Kidney tubule cell (primary cell): ENCODE data around the gene PRSS36.
"Not testable (repeated sequence)": the region's sequence is repeated elsewhere in the genome, so short reads cannot be mapped to it uniquely, and the experiment has no call there.

Experiments used
- DNase-seq: peaks from one replicate; pipeline ENCODE4 v3.0.0-alpha.2; 2018; ENCODE audit warnings: low spot score

The PRSS36 gene

DNA sequence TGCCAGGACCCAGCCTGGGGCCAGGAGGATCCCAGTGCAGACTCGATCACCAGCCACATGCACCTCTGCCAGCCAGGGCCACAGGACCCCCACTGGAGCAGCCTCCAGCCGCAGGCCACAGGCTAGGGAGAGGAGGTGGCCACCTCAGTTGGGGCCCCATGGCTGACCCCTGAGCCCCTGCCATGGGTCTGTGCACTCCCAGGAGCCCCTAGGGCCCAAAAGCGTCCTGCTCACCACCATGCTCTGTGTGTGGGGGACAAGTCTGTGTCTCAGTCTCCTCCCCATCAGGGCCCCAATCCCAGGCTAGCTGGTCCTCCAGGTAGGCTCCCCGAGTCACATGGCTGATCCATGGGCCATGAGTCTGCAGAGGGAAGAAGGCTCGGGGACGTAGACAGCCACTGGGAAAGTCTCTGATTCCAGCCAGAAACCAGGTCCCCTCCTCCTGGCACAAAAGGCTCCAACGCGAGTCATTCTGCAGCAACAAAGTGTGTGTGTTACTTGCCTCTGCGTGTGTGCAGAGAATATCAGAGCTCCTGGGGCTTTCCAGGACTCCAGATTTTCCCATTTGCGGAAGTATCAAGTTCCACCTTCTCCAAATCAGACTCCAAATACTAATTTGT lies 8.3 kb downstream of the PRSS36 start:
- no peak for DNase-seq

DNA sequence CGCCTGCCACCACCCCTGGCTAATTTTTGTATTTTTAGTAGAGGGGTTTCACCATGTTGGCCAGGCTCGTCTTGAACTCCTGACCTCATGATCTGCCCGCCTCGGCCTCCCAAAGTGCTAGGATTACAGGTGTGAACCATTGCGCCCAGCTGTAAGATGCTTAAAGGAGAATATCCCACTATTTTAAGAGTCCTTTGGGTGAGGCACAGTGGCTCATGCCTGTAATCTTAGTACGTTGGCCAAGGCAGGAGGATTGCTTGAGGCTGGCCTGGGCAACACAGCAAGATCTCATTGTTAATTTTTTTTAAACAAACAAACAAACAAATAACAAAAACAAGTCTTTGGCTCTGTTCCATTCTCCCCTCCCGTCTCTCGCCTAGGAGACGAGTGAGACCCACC lies 8.8 kb downstream of the PRSS36 start:
- not testable (repeated sequence) for DNase-seq

DNA sequence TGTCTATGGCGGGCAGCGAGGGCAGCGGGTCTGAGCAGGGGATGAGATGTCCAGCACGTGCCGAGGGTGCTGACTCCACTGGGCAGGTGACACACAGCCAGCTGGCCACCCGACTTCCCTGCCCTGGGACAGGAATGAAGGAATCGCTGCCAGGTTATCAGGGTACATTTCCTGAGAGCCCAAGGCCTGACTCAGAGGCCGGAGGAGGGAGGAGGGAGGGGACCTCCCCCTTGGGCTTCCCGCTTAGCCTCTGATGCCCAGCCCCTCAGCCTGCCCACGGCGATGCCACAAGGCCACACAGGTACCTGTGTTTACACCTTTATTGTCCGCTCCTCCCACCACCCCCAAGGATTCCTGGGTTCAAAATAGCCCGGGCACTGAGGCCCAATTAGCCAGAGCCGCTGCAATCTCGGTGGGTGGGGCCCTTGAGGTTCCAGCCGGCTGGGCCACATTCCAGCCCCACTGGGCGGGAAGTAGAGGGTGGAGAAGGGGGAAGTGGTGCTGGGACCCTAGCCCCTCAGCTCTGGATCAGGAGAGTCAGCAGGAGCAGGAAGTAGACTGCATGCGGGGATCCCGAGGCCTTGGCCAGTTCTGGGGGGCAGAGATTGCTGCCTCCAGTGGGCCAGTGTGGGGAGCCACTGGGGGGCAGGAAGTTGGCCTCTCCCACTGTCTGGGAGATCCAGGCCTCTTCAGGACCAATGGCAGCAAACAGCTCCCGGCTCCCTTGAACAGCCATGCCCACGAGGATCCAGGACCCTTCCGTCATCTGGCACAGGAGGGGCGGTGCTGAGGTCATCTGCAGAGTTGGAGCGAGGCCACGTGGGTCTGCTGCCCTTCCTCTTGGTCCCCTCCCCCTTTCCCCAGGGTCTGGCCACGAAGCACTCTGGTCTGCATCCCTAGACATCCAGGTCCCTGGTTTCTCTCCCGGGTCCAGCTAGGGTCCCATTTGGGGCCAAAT lies 11.0 kb downstream of the PRSS36 start:
- DNase-seq: peak; percentile 94

DNA sequence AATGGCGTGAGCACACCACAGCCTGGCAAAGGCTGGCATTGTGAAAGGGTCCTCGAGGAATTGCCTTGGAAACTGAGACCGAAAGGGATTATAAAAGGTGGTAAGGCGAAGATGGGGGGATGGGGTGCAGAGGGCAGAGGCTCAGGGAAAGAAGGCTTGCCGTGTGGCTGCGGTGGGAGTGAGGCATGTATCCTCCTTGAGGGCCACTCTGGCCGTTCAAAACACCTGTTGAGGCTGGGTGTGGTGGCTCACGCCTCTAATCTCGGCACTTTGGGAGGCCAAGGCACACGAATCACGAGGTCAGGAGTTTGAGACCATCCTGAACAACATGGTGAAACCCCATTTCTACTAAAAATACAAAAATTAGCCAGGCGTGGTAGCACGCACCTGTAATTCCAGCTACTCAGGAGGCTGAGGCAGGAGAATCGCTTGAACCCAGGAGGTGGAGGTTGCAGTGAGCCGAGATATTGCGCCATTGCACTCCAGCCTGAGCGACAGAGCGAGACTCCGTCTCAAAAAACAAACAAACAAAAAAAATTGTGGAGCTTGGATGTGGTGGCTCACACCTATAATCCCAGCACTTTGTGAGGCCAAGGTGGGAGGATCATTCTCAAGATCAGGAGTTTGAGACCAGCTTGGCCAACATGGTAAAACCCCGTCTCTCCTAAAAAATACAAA lies 12.9 kb downstream of the PRSS36 start:
- not testable (repeated sequence) for DNase-seq

DNA sequence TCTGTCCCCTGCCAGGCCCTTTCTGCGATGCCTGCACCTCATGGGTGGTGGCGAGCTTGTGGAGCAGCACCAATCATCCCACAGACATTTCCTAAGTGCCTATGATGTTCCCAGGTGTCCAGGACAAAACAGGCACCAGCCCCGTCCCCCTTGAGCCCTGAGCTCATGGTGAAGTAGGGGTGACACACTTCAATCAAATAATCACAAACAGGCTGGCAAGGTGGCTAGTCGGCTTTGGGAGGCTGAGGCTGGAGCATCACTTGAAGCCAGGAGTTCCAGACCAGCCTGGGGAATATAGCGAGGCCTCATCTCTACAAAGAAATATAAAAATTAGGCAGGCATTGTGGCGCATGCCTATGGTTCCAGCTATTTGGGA lies 13.6 kb downstream of the PRSS36 start:
- no peak for DNase-seq

DNA sequence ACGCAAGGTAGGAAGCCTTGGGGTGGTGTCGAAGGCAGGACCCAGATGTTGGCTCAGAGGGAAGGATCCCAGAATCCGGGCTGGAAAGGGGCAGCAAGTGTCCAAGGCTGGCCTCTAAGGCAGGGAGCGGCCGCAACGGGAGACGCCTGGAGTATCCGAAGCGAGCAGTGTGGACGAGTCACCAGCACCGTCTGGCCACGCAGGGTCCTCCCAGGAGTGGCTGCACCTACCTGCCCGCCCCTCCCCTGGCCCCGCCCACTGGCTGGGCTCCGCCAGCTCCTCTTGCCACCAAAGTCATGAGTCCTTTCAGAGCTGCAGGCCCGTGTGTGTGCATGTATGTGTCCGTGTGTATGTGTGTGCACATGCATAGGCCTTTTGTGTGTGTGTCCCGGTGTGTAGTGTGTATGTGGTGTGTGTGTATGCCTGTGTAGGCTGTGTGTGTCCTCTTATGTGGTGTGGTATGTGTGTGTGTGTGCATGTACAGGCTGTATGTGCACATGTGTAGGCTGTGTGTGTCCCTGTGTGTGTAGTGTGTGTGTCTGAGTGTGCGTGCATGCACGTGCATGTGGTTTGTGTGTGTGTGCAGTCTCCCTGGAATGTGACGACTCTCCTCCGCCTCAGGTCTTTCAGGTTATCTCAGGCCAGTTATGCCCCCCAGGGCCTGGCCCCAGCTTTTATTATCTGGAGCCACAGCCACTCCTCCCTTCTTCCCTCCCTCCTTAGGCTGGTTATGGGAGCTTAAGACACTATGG lies 14.2 kb downstream of the PRSS36 start, which contains the start of gene PRSS8:
TSS of gene PRSS8 (minus strand) at position 193 of the 752 bp plus-strand sequence. CDS start 229 bp downstream, outside the sequence.
- DNase-seq: peak; percentile 80

DNA sequence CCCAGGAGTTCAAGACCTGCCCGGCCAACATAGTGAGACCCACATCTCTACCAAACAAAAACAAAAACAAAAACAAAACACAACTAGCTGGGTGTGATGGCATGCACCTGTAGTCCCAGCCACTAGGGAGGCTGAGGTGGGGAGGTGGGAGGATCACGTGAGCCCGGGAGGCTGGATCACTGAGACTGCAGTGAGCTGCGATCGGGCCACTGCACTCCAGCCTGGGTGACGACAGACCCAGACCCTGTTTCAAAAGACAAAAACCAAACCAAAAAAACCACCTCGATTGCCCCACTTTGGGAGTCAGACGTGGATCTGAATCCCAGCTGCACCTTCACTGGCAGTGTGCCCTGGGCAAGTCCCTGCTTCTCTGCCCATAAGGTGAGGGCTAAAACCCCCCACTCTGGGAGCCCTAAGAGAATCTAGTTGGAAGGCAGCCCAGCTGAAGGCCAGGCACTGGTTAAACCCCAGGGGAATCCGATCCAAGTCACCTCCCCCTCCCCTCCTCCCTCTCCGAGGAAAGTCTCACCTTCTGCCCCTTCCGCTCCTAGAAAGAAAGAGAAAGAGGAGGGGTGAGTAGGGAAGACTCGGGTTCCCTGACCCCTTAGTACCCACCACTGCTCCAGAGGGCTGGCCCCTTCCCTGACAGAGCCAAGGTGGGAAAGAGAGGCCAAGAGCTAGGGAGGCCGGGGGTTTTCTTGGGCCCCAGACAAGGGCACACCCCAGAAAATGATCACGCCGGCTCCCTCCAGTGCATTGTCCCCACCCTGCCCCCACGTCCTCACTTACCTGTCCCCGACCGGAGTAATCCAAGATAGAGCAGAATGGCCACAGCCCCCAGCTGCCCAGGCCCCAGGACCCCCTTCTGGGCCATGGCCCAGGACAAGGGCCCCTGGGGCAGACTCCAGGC lies 15.0 kb downstream of the PRSS36 start:
- DNase-seq: peak; percentile 65

DNA sequence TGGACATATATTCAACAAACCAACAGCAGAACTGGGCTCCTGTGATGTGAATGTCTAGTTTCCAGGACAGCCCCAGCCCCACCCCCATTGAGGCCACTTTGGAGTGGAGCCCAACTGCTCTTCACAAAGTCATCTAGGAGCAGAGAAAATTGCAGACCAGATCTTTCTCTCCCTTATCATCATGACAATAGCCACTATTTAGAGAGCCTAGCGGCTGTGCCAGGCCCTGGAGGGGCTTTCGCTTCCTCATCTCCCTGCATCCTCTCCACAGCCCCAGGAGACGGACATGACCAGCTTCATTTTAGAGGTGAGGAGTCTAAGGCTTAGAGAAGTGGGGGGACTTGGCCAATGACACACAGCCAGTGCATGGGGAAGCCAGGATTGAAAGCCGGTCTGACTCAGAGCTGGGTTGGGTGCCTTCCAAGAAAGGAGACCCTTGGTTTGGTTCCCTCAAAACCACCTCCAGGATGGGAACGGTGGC lies 15.7 kb downstream of the PRSS36 start:
- peak; percentile 72 for DNase-seq

DNA sequence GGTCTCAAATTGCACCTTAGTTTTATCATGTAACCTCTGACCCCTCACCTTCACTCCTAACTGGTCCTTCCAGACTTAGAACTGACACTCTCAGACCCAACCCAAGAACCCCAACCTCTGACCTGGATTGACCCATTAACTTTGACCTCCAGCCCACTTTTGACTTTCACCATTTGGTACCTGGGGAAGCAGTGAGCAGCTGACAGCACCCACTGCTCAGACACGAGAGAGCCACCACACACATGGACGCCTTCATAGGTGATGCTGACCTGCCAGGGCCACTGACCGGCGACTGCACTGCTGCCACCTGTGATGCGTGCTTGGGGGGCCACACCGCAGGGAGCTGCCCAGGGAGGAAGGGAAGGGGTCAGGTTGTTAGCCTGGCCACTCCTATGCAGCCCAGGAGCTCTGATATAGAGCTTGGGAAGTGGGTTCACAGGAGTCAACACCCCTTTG lies 16.8 kb downstream of the PRSS36 start:
- DNase-seq: no peak

DNA sequence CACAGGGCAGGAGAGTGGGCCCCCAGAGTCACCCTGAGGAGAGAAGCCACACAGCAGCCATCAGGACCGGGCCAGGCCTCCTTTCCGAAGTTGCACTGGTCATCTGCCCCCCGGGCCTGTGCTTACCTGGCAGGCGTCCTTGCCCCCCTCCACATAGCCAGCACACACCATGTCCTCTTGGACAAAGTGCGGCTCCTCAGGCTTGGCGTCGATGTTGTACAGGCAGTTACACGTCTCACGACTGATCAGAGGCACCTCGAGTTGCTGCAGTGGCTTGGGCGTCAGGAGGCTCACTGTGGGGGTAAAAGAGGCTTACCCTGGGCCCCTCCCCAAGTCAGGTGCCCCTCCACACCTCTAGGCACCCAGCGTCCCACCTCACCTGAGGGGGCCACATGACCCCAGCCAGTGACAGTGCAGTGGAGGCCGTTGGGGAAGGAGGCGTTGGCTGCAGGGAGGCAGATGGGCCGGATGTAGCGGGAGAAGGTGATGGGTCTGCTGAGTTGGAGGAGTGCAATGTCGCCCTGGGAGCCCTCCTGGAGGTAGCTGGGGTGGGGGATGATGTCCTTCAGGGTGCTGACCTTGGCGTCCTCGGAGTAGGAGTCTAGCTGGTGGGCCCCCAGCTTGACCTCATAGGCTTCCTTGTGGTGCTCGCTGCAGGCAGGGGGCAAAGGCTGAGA lies 17.4 kb downstream of the PRSS36 start:
- DNase-seq: no peak

DNA sequence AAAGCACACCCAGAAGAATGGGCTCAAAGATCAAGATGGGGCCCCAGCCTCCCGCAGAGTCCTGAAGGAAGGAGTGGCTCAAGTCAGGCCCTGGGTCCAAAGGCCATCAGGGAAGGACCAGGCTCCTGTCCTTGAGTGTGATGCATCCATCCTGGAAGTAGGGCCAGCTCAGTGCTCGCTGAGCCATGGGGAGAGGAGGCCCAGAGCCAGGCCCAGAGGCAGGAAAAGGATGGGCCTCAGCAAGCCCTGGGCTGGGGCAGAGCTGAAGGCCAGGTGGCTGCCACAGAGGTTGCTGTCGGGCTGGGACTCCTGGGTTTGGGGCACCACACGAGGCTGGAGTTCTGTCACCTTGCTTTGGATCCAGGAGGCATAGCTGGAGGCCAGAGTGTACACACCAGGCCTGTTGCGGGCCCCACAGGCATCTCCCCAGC lies 18.0 kb downstream of the PRSS36 start:
- peak; percentile 75 for DNase-seq

DNA sequence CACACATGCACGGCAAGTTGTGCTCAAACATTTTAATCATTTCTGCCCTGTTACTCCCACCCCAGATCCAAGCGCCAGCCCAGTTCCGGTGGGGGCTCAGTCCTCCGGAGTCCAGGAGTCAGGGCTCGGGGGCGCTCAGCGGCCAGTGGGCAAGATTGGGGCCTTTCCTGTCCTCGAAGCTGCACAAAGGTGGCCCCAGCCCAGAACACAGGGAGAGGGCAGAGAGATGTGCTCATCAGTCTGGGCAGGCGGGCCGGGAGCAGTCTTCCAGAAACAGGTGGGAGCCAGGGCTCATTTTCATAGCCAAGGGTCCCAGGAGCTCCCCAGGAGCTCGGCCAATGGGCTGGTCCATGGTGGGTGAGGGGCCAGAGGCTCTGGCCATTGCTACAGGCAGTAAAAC lies 18.4 kb downstream of the PRSS36 start:
- DNase-seq: no peak

DNA sequence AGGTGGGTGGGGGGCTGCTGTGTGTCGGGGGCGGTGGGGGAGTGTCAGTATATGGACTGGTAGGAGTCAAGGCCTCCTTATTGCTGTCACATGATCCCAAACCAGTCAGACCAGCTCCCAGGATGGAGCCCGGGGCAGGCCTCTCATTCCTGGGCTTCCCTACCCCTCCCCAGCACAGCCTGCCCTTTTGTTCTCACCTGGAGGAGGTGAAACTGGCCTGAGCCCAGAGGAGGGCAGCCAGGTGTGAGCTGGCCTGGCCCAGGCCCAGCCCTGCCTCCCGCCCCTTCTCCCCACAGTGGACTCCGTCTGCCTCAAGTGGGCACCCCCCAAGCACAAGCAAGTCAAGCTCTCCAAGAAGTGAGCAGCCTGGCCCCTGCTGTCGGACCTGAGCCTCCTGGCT lies 19.0 kb downstream of the PRSS36 start:
- peak; percentile 82 for DNase-seq

DNA sequence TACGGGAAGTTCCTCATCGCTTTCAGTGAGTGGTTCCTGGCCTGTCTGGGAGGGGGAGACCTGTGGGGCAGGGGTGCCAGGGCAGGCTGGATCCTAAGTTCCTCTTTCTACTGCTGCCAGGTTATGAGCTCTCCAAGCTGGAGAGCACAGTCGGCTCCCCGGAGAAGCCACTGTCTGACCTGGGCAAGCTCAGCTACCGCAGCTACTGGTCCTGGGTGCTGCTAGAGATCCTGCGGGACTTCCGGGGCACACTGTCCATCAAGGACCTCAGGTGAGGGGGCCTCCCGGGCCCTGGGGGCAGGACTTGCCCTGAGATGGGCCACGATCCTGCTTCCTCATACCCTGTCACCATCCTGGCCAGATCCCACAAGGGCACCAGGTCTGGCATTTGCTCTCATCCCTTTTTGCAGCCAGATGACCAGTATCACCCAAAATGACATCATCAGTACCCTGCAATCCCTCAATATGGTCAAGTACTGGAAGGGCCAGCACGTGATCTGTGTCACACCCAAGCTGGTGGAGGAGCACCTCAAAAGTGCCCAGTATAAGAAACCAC lies 19.5 kb downstream of the PRSS36 start:
- peak; percentile 67 for DNase-seq

DNA sequence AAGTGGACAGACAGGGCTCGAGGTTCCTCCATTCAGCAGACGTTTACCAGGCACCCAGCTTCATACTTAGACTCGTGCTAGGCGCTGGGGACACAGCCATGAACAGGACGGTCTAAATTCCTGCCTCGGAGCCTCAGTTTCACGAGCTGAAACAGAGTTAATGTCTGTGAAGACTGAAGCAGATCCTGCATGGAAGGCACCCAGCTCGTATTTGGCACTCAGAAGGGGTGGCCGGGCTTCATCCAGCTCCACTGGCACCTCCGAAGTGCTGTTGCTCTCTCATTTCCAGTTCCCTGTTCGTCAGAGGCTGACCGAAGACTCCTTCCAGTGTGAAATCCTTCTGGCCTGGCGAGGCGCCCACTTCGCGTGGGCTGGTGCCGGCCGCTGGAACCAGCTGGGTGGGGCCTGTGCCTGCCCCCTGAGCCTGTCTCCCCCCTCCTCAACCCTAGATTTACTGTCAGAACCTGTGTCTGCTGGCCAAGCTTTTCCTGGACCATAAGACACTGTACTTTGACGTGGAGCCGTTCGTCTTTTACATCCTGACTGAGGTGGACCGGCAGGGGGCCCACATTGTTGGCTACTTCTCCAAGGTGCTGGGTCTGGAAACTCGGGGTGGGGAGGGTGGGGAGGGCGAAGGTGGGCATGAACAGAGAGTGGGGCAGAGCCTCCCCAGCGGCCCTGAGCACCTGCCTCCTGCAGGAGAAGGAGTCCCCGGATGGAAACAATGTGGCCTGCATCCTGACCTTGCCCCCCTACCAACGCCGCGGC lies 20.1 kb downstream of the PRSS36 start:
- DNase-seq: no peak

DNA sequence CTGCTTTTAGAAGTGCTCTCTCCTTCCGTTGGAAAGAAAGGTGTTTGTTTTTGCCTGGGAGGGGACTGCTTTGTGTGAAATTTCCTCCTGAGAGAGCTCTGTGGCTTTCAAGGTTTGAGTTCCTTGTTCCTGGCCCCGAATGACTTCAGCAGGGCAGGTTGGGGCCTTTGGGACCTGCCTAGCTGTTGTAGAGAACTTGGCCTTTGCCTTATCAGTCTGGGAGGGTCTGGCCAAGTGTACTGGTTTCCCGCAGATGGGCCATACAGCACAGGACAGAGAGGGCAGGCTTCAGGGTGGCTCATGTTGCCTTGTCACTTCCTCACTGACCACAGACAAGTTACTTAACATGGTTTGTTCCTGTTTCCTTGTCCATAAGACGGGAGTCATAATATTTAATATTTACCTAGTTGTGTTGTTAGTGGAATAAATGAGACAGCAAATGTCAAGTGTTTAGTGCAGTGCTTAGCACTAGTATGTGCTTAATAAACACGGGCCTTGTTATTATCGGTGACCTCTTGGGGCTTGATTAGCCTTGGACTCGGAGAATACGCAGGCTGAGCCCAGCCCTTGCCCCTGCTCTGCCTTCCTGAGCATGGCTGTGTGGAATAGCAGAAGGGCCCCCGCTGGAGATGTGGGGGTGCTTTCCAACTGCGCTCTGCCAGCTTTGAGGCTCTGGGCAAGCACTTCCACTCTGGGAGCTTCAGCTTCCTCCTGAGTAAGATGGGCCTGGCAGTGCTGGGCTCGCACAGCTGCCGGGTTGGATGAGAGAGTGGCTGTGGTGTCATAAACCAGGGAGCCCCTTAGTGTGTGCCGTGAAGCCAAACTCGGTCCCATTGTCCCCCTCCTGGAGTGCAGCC lies 20.9 kb downstream of the PRSS36 start:
- DNase-seq: peak; percentile 68

DNA sequence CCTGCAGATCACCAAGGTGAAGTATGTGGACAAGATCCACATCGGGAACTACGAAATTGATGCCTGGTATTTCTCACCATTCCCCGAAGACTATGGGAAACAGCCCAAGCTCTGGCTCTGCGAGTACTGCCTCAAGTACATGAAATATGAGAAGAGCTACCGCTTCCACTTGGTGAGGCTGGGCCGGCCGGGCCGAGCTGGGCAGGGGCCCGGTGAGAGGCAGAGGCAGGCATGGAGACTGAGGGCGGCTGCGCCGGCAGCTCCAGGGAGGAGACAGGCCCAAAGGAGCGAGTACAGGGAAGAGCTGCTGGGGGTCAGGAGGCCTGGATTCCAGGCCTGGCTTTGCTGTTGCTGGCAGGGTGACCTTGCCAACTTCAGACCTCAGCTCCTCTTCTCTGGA lies 22.7 kb downstream of the PRSS36 start:
- DNase-seq: no peak

DNA sequence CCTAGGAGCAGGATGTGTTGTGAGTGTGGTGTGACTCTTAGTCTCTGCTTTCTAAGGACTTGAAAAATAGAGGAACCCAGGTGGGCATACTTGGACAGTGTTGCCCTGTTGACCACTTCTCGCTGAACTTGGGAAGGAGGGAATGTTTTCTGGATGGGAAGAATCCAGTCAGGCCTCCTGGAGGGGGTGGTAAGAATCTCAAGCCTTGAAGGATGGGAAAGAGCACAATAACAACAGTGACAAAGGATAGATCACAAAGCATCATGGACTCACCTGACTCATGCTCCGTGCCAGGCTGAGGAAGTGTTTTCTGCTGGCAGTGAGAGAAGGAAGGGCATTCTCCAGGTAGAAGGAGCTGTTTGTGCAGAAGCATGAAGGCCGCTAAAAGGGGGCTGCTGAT lies 24.0 kb downstream of the PRSS36 start:
- DNase-seq: no peak
